ENCODE results near the gene IFNA2.
"Not testable (repeated sequence)": the region's sequence is repeated elsewhere in the genome, so short reads cannot be mapped to it uniquely, and the experiment has no call there.

The IFNA2 gene

GRCh38 chr9:21383627-21384026 lies 1.6 kb downstream of the IFNA2 start:
- in situ Hi-C loops (cut with MboI; ENCODE audit: low sequenced_read_pairs): no loop called here

- in situ Hi-C loops (cut with MboI; ENCODE audit: low sequenced_read_pairs): no loop called here
Measured at GRCh38 chr9:21381448-21382339, 3.5 kb downstream of the IFNA2 start.

GRCh38 chr9:21371467-21371866 lies 13.7 kb downstream of the IFNA2 start:
- in situ Hi-C loops (cut with MboI; ENCODE audit: low sequenced_read_pairs): not testable (repeated sequence)

- in situ Hi-C loops (cut with MboI; ENCODE audit: low sequenced_read_pairs): no loop called here
Measured at GRCh38 chr9:21367957-21368356, 17.2 kb downstream of the IFNA2 start, which contains the start of gene IFNA13. Gene IFNA13 (minus strand): TSS chr9:21368057. CDS start chr9:21368010, 47 bp downstream.

- in situ Hi-C loops (cut with MboI; ENCODE audit: low sequenced_read_pairs): not testable (repeated sequence)
Measured at GRCh38 chr9:21367169-21367568, 18.0 kb downstream of the IFNA2 start.

GRCh38 chr9:21362287-21362686 lies 22.9 kb downstream of the IFNA2 start:
- in situ Hi-C loops (cut with MboI; ENCODE audit: low sequenced_read_pairs): no loop called here

GRCh38 chr9:21357479-21358460 lies 27.4 kb downstream of the IFNA2 start:
- in situ Hi-C loops (cut with MboI; ENCODE audit: low sequenced_read_pairs): no loop called here

- in situ Hi-C loops (cut with MboI; ENCODE audit: low sequenced_read_pairs): no loop called here
Measured at GRCh38 chr9:21350787-21351186, 34.4 kb downstream of the IFNA2 start, which contains the start of gene IFNA6. Gene IFNA6 (minus strand): TSS chr9:21350887. CDS start chr9:21350887, 0 bp downstream.

GRCh38 chr9:21348430-21348970 lies 36.7 kb downstream of the IFNA2 start:
- in situ Hi-C loops (cut with MboI; ENCODE audit: low sequenced_read_pairs): no loop called here

- in situ Hi-C loops (cut with MboI; ENCODE audit: low sequenced_read_pairs): no loop called here
Measured at GRCh38 chr9:21340735-21341134, 44.5 kb downstream of the IFNA2 start.

- in situ Hi-C loops (cut with MboI; ENCODE audit: low sequenced_read_pairs): no loop called here
Measured at GRCh38 chr9:21336457-21336856, 48.7 kb downstream of the IFNA2 start.

- in situ Hi-C loops (cut with MboI; ENCODE audit: low sequenced_read_pairs): no loop called here
Measured at GRCh38 chr9:21334701-21335632, 50.2 kb downstream of the IFNA2 start, which contains the start of gene KLHL9. Gene KLHL9 (minus strand): TSS chr9:21335404. CDS start chr9:21334859, 545 bp downstream.
